ENCODE results near the gene ARAP1.

DNA sequence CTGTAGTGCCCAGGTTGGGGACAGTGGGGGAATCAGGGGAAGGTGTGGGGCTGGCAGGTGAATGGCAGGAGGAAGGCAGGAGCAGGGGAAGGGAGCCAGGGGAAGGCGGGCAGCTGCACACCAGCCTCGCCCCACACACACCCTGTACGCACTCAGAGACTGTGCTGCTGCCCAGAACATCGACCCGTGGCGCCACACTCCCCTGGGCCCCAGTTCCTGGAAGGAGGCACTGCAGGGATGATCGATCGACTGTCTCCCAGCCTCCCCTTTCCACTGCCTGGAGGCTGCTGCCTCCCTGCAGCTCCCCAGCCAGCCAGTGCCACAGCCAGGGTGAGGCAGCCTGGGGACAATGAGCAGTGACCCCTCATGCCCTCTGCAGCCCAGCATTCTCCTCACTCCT, 97.2 kb downstream of the ARAP1 start:
- TF ChIP-seq POLR2AphosphoS5 (IDR thresholded peaks at IDR 0.05; ENCODE audit: low read depth, low read length), result no peak
- TF ChIP-seq POLR2A (IDR thresholded peaks at IDR 0.05; ENCODE audit: low read depth, low read length), result no peak

Measured in GM12892 (cell line).